ENCODE results near the gene KLK5. TPM values are rescaled to one million over a fixed set of nuclear protein-coding genes. Genes with fewer than 3 reads are reported as not detected.

KLK5 gene
- total RNA-seq, 1 experiment from 2014 or later, result not detected

DNA sequence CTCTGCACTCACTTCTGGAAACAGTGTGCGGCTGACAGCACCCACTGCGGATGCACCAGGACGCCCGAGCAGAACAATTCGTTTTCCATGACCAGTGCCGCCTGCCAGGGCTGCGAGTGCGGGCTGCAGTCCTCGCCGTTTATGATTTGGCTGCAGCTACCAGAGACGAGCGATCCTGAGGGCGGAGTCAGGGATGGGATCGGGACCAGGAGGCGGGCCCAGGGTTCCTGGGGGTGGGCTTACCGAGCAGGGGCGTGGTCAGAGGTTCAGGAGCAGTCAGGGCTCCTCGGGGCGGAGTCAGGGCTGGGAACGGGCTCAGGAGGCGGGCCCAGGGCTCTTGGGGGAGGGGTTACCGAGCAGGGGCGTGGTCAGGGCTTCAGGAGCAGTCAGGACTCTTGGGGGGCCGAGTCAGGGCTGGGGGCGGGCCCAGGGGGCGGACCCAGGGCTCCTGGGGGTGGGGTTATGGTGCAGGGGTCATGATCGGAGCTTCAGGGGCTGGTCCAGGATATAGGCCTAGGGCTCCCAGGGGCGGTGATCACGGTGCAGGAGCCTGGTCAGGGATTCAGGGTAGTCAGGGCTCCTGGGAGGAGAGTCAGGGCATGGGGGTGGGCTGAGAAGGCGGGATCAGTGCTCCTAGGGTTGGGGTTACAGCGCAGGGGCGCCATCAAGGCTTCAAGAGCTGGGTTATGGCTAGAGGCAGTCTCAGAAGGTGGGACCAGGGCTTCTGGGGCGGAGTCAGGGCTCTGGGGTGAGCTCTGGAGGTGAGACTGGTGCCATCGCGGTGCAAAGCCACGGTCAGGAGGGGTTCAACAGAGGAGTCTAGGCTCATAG lies 43.4 kb downstream of the KLK5 start:
- H2BK12ac ChIP-seq (ENCODE audit: insufficient read length, low read depth, low read length), result no peak overlapping the region
- peaks cover 7% of the 10 kb centered on the region for H3K23me2 ChIP-seq (ENCODE audit: insufficient read length, low read depth, low read length, poor library complexity, severe bottlenecking)
- H2BK20ac ChIP-seq (ENCODE audit: low read depth, low read length, poor library complexity, severe bottlenecking), result no peak overlapping the region
- peak overlapping the region; percentile 6; the same call in 1 of the 2 replicates for H3K14ac ChIP-seq (ENCODE audit: insufficient read depth, low read length)
- no peak overlapping the region for H3K27ac ChIP-seq (ENCODE audit: insufficient read length, low read depth, low read length)
- H2AK5ac ChIP-seq (ENCODE audit: insufficient read length, low read length), result no peak overlapping the region
- H3K4me2 ChIP-seq (ENCODE audit: insufficient read depth, insufficient read length, low read length), result peak overlapping the region; percentile 57
- Mint-ChIP-seq H3K9me3 (no peaks in the 10 kb centered on the region; a peak in 1 of 5 replicates), H3K4me1 (peaks cover 18 to 26% of the 10 kb centered on the region in 2 experiments), H3K27me3 (ENCODE audit: low read depth) (peaks cover 46% of the 10 kb centered on the region), H3K4me3 (peak overlapping the region; percentile 63 to 82), H3K27ac (peak overlapping the region; percentile 60 to 97 (median 92); a peak in 2 of 7 replicates), H3K36me3 (ENCODE audit: insufficient read depth in 1 of 3, low read depth in 3 of 3) (no peaks in the 10 kb centered on the region)
- peaks cover 28% of the 10 kb centered on the region; the same call in 1 of the 2 replicates for H3K27me3 ChIP-seq (ENCODE audit: insufficient read depth, low read length)
- no peak overlapping the region for H4K8ac ChIP-seq (replicated peaks; ENCODE audit: insufficient read length, low read depth, low read length)
- H3K9ac ChIP-seq (ENCODE audit: extremely low read depth, insufficient read length, low read length), result no peak overlapping the region
- no peaks in the 10 kb centered on the region for H3K9me3 ChIP-seq (ENCODE audit: control insufficient read depth, low read depth, low read length)
- WGBS (ENCODE audit: extremely low coverage, insufficient read length, low lambda C conversion rate), result no CpG with 5 or more reads among the region's 36 CpGs
- no peaks in the 10 kb centered on the region for H4K20me1 ChIP-seq (ENCODE audit: control insufficient read depth, insufficient read depth, insufficient read length)
- no peak overlapping the region for H4K5ac ChIP-seq (ENCODE audit: insufficient read length, low read depth, low read length)
- no peak overlapping the region for H2AFZ ChIP-seq (ENCODE audit: low read length)
- H2BK5ac ChIP-seq (ENCODE audit: insufficient read length, low read length), result no peak overlapping the region
- no peaks in the 10 kb centered on the region for H3K79me2 ChIP-seq (ENCODE audit: insufficient read depth, low read length)
- H3K18ac ChIP-seq (ENCODE audit: insufficient read length, low read depth, low read length), result peak overlapping the region; percentile 3
- no peak overlapping the region for H3T11ph ChIP-seq (ENCODE audit: low read length)
- no peak overlapping the region for H3K4ac ChIP-seq (ENCODE audit: low read depth, low read length)
- H3K56ac ChIP-seq (ENCODE audit: insufficient read length, low read depth, low read length), result no peak overlapping the region
- peak; percentile 100 for DNase-seq
- H3K23ac ChIP-seq (ENCODE audit: insufficient read length, low read depth, low read length), result no peak overlapping the region
- no peaks in the 10 kb centered on the region for H3K4me1 ChIP-seq (ENCODE audit: insufficient read depth, low read length)
- TF ChIP-seq, protein P1, sequence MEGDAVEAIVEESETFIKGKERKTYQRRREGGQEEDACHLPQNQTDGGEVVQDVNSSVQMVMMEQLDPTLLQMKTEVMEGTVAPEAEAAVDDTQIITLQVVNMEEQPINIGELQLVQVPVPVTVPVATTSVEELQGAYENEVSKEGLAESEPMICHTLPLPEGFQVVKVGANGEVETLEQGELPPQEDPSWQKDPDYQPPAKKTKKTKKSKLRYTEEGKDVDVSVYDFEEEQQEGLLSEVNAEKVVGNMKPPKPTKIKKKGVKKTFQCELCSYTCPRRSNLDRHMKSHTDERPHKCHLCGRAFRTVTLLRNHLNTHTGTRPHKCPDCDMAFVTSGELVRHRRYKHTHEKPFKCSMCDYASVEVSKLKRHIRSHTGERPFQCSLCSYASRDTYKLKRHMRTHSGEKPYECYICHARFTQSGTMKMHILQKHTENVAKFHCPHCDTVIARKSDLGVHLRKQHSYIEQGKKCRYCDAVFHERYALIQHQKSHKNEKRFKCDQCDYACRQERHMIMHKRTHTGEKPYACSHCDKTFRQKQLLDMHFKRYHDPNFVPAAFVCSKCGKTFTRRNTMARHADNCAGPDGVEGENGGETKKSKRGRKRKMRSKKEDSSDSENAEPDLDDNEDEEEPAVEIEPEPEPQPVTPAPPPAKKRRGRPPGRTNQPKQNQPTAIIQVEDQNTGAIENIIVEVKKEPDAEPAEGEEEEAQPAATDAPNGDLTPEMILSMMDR (conservative IDR thresholded peaks at IDR 0.05), result no peak
- no peak overlapping the region for H4K91ac ChIP-seq (ENCODE audit: insufficient read length, low read depth, low read length)
- H2BK120ac ChIP-seq (ENCODE audit: low read depth, low read length, poor library complexity, severe bottlenecking), result no peak overlapping the region
- H2BK15ac ChIP-seq (ENCODE audit: low read depth, low read length), result no peak overlapping the region
- H3K79me1 ChIP-seq (ENCODE audit: insufficient read depth, low read depth, low read length, poor library complexity, severe bottlenecking), result no peaks in the 10 kb centered on the region

All from H9 (cell line).